Kidney (tissue), 14 donors: ENCODE measurements around the gene DISC1. TPM values are rescaled to one million over a fixed set of nuclear protein-coding genes. Genes with fewer than 3 reads are reported as not detected.

Experiments used
- DNase-seq, 5 donors: peaks; one replicate each; pipeline ENCODE4 v3.0.0-alpha.2; 2013 to 2020
- FAIRE-seq: peaks from 2 replicates; lab custom pipeline; 2012; peaks lifted over from hg19 to GRCh38; lab: Jason Lieb, UNC
- H3K27ac ChIP-seq, 2 donors: one replicate each; pipeline ENCODE4 v1.7.0; 2013; ENCODE audit warnings: low read depth in 2 of 2, low read length in 2 of 2, inconsistent platforms in 1 of 2
- H3K27me3 ChIP-seq: one replicate; pipeline ENCODE4 v1.7.1; 2013; ENCODE audit warnings: low read length, inconsistent platforms; ENCODE audit not compliant: control insufficient read depth, insufficient read depth
- H3K36me3 ChIP-seq, 3 donors: one replicate each; pipeline versions ENCODE4 v1.7.0 to v1.7.1; 2013; ENCODE audit warnings: low read length in 3 of 3, control low read depth in 1 of 3, inconsistent platforms in 1 of 3; ENCODE audit not compliant: insufficient read depth in 3 of 3, control insufficient read depth in 2 of 3
- H3K4me1 ChIP-seq, 3 donors: one replicate each; pipeline versions ENCODE4 v1.7.0 to v1.7.1; 2013; ENCODE audit warnings: low read length in 3 of 3, inconsistent platforms in 1 of 3, low read depth in 1 of 3; ENCODE audit not compliant: control insufficient read depth in 2 of 3, insufficient read depth in 2 of 3
- H3K4me3 ChIP-seq, 3 donors: one replicate each; pipeline versions ENCODE4 v1.7.0 to v1.8.1; 2013; ENCODE audit warnings: low read length in 3 of 3, control low read depth in 1 of 3, inconsistent platforms in 1 of 3
- H3K9ac ChIP-seq, 3 donors: one replicate each; pipeline versions ENCODE4 v1.7.0 to v1.7.1; 2013; ENCODE audit warnings: low read length in 3 of 3, control low read depth in 1 of 3, inconsistent platforms in 1 of 3
- H3K9me3 ChIP-seq, 3 donors: one replicate each; pipeline versions ENCODE4 v1.7.0 to v1.7.1; 2013; ENCODE audit warnings: low read length in 3 of 3, control low read depth in 1 of 3, inconsistent platforms in 1 of 3; ENCODE audit not compliant: control insufficient read depth in 2 of 3, insufficient read depth in 1 of 3
- intact Hi-C: fragments of 100-400 bp; cut with DNase I; formaldehyde crosslinking; loops from one replicate; pipeline ENCODE4 v1.11.1; 2022
- polyA plus RNA-seq: library from polyadenylated mRNA; stranded (reverse); fragments of 350-450 nt; fragmentation: Illumina TruSeq; extraction: RNeasy Lipid Tissue Mini Kit (QIAGEN cat#74804); gene quantifications from one replicate; pipeline ENCODE4 v1.2.3, GENCODE V29; 2014; ENCODE audit warnings: low read depth, low replicate concordance; ENCODE audit not compliant: insufficient read depth
- total RNA-seq: library from RNA; stranded (reverse); fragmentation: NEBNext Ultra II Directional; extraction: Animal tissue kit (Norgen Biotek cat#: 25700); gene quantifications from one replicate; pipeline ENCODE4 v1.2.1, GENCODE V29; 2021
- TF ChIP-seq, protein P1 (sequence below): IDR thresholded peaks from 3 replicates; pipeline ENCODE4 v1.5.1; 2012; ENCODE audit warnings: mild to moderate bottlenecking, moderate library complexity, borderline replicate concordance; ENCODE audit not compliant: insufficient read depth; ENCODE audit errors: extremely low read depth
- donor health status: control.
- donor health status: control.
- donor health status: control.
- donor health status: control.
- donor health status: control.
- donor health status: DM: yes; HTN: yes; CAD: no.
- donor health status: Normal renal cell carcinoma (clear cell type).

DISC1 gene
- total and polyA plus RNA-seq, 2 donors from 2014 or later = 0.80 to 15.9 TPM

DNA sequence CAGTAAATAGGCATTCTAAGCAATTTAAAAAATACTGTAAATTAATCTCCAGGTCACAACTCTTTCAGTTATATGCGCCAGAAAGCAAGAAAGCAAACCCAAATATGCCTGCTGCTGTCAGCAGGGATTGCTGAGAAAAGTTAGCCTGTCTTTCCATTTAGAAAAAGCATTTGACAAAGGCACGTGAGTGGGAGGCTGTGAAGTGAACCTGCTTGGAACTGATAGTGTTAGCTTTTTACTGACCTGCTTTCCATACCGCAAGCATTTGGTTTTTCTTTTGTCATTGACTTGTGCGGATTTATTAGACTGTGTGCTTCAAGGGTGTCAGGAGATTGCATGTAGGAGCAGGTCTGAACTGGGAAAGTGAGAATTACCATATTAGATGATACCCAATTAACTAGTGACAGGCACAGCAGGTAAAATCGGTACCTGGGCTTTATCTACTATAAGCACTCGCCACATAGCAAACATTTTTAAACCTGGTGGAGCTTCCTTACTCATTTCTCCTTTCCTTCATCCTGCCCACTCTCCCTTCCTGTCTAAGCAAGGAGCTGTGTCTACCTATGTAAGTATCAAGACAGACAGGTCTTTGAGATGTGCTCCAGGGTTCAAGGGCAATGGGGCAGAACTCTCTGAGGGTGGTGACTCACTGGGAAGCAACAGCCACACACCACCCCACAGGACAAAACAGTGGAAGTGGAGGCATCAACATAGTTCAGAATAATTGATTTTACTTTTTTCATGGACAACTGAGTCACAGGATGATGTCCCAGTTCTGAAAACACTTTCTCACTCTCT lies 323.9 kb downstream of the DISC1 start:
- no peak overlapping the region for H3K27ac ChIP-seq
- TF ChIP-seq, protein P1, sequence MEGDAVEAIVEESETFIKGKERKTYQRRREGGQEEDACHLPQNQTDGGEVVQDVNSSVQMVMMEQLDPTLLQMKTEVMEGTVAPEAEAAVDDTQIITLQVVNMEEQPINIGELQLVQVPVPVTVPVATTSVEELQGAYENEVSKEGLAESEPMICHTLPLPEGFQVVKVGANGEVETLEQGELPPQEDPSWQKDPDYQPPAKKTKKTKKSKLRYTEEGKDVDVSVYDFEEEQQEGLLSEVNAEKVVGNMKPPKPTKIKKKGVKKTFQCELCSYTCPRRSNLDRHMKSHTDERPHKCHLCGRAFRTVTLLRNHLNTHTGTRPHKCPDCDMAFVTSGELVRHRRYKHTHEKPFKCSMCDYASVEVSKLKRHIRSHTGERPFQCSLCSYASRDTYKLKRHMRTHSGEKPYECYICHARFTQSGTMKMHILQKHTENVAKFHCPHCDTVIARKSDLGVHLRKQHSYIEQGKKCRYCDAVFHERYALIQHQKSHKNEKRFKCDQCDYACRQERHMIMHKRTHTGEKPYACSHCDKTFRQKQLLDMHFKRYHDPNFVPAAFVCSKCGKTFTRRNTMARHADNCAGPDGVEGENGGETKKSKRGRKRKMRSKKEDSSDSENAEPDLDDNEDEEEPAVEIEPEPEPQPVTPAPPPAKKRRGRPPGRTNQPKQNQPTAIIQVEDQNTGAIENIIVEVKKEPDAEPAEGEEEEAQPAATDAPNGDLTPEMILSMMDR = no peak
- FAIRE-seq (no peak), DNase-seq (peak in 2 of 5 donors; percentile 46 to 52)
- H3K4me3 ChIP-seq = no peak overlapping the region
- no peaks in the 10 kb centered on the region for H3K9me3 ChIP-seq
- no peaks in the 10 kb centered on the region for H3K27me3 ChIP-seq
- H3K9ac ChIP-seq = no peak overlapping the region
- H3K4me1 ChIP-seq = peaks cover 0 to 3% (median 0%) of the 10 kb centered on the region in 3 donors
- intact Hi-C loops = no loop called here
- no peaks in the 10 kb centered on the region for H3K36me3 ChIP-seq

DNA sequence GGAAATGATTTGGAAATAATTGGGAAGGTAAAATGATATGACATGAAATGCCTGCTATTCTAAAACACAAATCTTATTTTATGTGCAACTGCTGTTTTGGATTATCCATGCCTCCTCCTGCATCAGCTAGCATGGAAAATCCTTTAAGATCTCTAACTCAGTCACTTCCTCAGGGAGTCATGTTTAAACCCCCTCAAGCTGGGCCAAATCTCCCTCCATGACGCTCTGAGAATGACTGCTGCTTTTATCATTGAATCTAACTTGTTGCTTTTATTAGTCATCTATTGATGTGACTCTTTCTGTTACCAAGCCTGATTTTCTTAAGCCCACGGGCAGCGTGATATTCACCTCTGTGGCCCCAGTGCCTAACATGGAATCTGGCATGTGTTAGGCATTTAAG lies 324.8 kb downstream of the DISC1 start:
- Histone ChIP-seq H3K4me1 (peaks cover 0 to 3% (median 0%) of the 10 kb centered on the region in 3 donors), H3K9ac (no peak overlapping the region), H3K9me3 (no peaks in the 10 kb centered on the region), H3K27ac (no peak overlapping the region), H3K27me3 (no peaks in the 10 kb centered on the region), H3K36me3 (no peaks in the 10 kb centered on the region), H3K4me3 (no peak overlapping the region)
- DNase-seq = no peak
- TF ChIP-seq, protein P1 = no peak
- no peak for FAIRE-seq
- intact Hi-C loops = no loop called here

DNA sequence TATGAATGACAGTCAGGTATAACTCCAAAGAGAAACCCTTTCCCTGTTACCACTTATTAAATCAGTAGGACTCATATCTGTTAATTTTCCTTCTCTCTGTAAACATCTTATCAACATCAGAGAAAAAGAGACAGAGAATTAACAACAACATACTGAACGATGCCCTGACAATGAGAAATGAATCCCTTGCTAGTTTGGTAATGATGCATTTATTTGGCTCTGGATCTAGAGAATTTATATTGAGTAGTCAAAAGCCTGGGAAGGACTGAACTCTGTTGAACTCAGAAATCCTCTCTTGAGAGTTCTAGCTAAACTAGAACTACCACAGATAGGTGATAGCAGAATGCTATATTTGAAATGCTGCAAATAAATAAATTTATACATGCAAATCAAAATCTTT lies 325.6 kb downstream of the DISC1 start:
- Histone ChIP-seq H3K4me3 (no peak overlapping the region), H3K36me3 (no peaks in the 10 kb centered on the region), H3K4me1 (peaks cover 0 to 3% (median 0%) of the 10 kb centered on the region in 3 donors), H3K9ac (no peak overlapping the region), H3K27me3 (no peaks in the 10 kb centered on the region), H3K9me3 (no peaks in the 10 kb centered on the region), H3K27ac (no peak overlapping the region)
- TF ChIP-seq, protein P1 = no peak
- no peak for DNase-seq
- intact Hi-C loops = no loop called here
- no peak for FAIRE-seq
